ENCODE results near the gene GLIS1. TPM values are rescaled to one million over a fixed set of nuclear protein-coding genes. Genes with fewer than 3 reads are reported as not detected.

The GLIS1 gene
- total RNA-seq, 1 donor from 2014 or later: 0.69 TPM

GRCh38 chr1:53508056-53508990 lies 230.6 kb downstream of the GLIS1 start:
- no peak for DNase-seq

- DNase-seq: no peak
These were observed 231.7 kb downstream of the GLIS1 start for GRCh38 chr1:53507116-53507820.

- DNase-seq: no peak
These were observed 232.5 kb downstream of the GLIS1 start for GRCh38 chr1:53506355-53507050.

GRCh38 chr1:53505891-53506290 lies 233.1 kb downstream of the GLIS1 start:
- DNase-seq: no peak

GRCh38 chr1:53505401-53505800 lies 233.6 kb downstream of the GLIS1 start:
- DNase-seq: no peak

- DNase-seq: no peak
These were observed 234.1 kb downstream of the GLIS1 start for GRCh38 chr1:53504901-53505300.

GRCh38 chr1:53503433-53504217 lies 235.3 kb downstream of the GLIS1 start:
- peak; percentile 86 for DNase-seq

- peak; percentile 36 for DNase-seq
These were observed 236.1 kb downstream of the GLIS1 start for GRCh38 chr1:53502641-53503432.

- no peak for DNase-seq
These were observed 237.6 kb downstream of the GLIS1 start for GRCh38 chr1:53501065-53502005.

- no peak for DNase-seq
These were observed 238.5 kb downstream of the GLIS1 start for GRCh38 chr1:53500204-53501064.

- no peak for DNase-seq
These were observed 239.4 kb downstream of the GLIS1 start for GRCh38 chr1:53499257-53500203.

GRCh38 chr1:53498555-53499131 lies 240.3 kb downstream of the GLIS1 start:
- no peak for DNase-seq

GRCh38 chr1:53495633-53496345 lies 243.2 kb downstream of the GLIS1 start:
- no peak for DNase-seq

- DNase-seq: no peak
These were observed 248.6 kb downstream of the GLIS1 start for GRCh38 chr1:53490351-53490750.

GRCh38 chr1:53486395-53487026 lies 252.5 kb downstream of the GLIS1 start:
- DNase-seq: no peak
